Neutrophil (primary cell): ENCODE results near the gene ABHD16A.

Experiments used
- H3K27ac ChIP-seq: fragments of 200-600 bp; sonication (generic); 2 replicates; pipeline ENCODE4 v1.5.1; 2016; ENCODE audit warnings: mild to moderate bottlenecking, moderate library complexity
- H3K27me3 ChIP-seq: fragments of 200-600 bp; sonication (generic); 2 replicates; pipeline ENCODE4 v1.6.0; 2016; ENCODE audit warnings: mild to moderate bottlenecking
- H3K36me3 ChIP-seq: fragments of 200-600 bp; sonication (generic); 2 replicates; pipeline ENCODE4 v1.5.1; 2017
- H3K4me1 ChIP-seq, 2 experiments: fragments of 200-600 bp in 1 of 2; sonication (generic) in 1 of 2; 1 replicate in 1 of 2; 2 replicates in 1 of 2; pipeline versions ENCODE4 v1.5.1 to v1.6.1; 2013 to 2016; ENCODE audit warnings: low read depth in 1 of 2, low read length in 1 of 2, mild to moderate bottlenecking in 1 of 2, moderate library complexity in 1 of 2; ENCODE audit not compliant: control insufficient read depth in 1 of 2, insufficient read depth in 1 of 2
- H3K4me3 ChIP-seq, 2 experiments: fragments of 200-600 bp in 1 of 2; sonication (generic) in 1 of 2; 1 replicate in 1 of 2; 2 replicates in 1 of 2; pipeline ENCODE4 v1.5.1; 2013 to 2016; ENCODE audit warnings: low read depth in 1 of 2, low read length in 1 of 2, mild to moderate bottlenecking in 1 of 2, moderate library complexity in 1 of 2
- H3K9me3 ChIP-seq: fragments of 200-600 bp; sonication (generic); 2 replicates; pipeline ENCODE4 v1.5.1; 2016
- CTCF ChIP-seq: fragments of 200-600 bp; sonication (generic); IDR thresholded peaks from 2 replicates; pipeline ENCODE4 v1.5.1; 2016; ENCODE audit warnings: antibody characterized with exemption

ABHD16A gene

GRCh38 chr6:31707701-31708100, 4.6 kb upstream of the ABHD16A start:
- Histone ChIP-seq H3K4me1 (peaks cover 21 to 23% of the 10 kb centered on the region in 2 experiments), H3K4me3 (no peak overlapping the region), H3K9me3 (no peaks in the 10 kb centered on the region), H3K36me3 (no peaks in the 10 kb centered on the region), H3K27me3 (no peaks in the 10 kb centered on the region), H3K27ac (no peak overlapping the region)
- TF ChIP-seq CTCF: no peak

- Histone ChIP-seq H3K27ac (no peak within 1 kb of the TSS), H3K27me3 (no peaks in the 10 kb centered on the region), H3K36me3 (peaks cover 2% of the 10 kb centered on the region), H3K4me3 (no peak within 1 kb of the TSS), H3K9me3 (no peaks in the 10 kb centered on the region), H3K4me1 (peaks cover 27 to 28% of the 10 kb centered on the region in 2 experiments)
- no peak for TF ChIP-seq CTCF
These were observed 3.5 kb upstream of the ABHD16A start, which contains the start of gene LY6G6F for GRCh38 chr6:31706599-31706998. LY6G6F (plus strand) TSS chr6:31706866; CDS start chr6:31706907, 41 bp downstream.

- Histone ChIP-seq H3K27ac (no peak overlapping the region), H3K4me1 (peaks cover 27 to 28% of the 10 kb centered on the region in 2 experiments), H3K36me3 (peaks cover 9% of the 10 kb centered on the region), H3K9me3 (no peaks in the 10 kb centered on the region), H3K27me3 (no peaks in the 10 kb centered on the region), H3K4me3 (no peak overlapping the region)
- no peak for TF ChIP-seq CTCF
These were observed 2.8 kb upstream of the ABHD16A start for GRCh38 chr6:31705931-31706330.

GRCh38 chr6:31702405-31702818, 712 bp downstream of the ABHD16A start:
- H3K4me1 ChIP-seq: peaks cover 25% of the 10 kb centered on the region in 2 experiments
- H3K9me3 ChIP-seq: no peaks in the 10 kb centered on the region
- H3K27me3 ChIP-seq: no peaks in the 10 kb centered on the region
- no peak for TF ChIP-seq CTCF
- peaks cover 30% of the 10 kb centered on the region for H3K36me3 ChIP-seq
- H3K27ac ChIP-seq: peak overlapping the region; percentile 99
- H3K4me3 ChIP-seq: peak overlapping the region; percentile 78 to 93

- Histone ChIP-seq H3K27ac (peak overlapping the region; percentile 99), H3K36me3 (peaks cover 31% of the 10 kb centered on the region), H3K4me1 (peaks cover 25% of the 10 kb centered on the region in 2 experiments), H3K27me3 (no peaks in the 10 kb centered on the region), H3K4me3 (peak overlapping the region; percentile 78 to 93), H3K9me3 (no peaks in the 10 kb centered on the region)
- TF ChIP-seq CTCF: no peak
These were observed 1.3 kb downstream of the ABHD16A start for GRCh38 chr6:31701666-31702404.
